ENCODE measurements around the gene GRAMD1C. TPM values are rescaled to one million over a fixed set of nuclear protein-coding genes. Genes with fewer than 3 reads are reported as not detected.
A peak's percentile ranks its signal among the peaks of the same experiment; 100 is the strongest.

GRAMD1C gene
- total RNA-seq, 1 donor from 2014 or later, result 2.0 TPM

- DNase-seq (ENCODE audit: low read depth), result no peak
- Histone ChIP-seq H3K27me3 (ENCODE audit: control insufficient read depth, insufficient read depth, low read length) (no peaks in the 10 kb centered on the region), H3K4me3 (ENCODE audit: low read depth, low read length) (no peak overlapping the region), H3K36me3 (ENCODE audit: control insufficient read depth, insufficient read depth, low read length) (no peaks in the 10 kb centered on the region)
- TF ChIP-seq, protein P1, sequence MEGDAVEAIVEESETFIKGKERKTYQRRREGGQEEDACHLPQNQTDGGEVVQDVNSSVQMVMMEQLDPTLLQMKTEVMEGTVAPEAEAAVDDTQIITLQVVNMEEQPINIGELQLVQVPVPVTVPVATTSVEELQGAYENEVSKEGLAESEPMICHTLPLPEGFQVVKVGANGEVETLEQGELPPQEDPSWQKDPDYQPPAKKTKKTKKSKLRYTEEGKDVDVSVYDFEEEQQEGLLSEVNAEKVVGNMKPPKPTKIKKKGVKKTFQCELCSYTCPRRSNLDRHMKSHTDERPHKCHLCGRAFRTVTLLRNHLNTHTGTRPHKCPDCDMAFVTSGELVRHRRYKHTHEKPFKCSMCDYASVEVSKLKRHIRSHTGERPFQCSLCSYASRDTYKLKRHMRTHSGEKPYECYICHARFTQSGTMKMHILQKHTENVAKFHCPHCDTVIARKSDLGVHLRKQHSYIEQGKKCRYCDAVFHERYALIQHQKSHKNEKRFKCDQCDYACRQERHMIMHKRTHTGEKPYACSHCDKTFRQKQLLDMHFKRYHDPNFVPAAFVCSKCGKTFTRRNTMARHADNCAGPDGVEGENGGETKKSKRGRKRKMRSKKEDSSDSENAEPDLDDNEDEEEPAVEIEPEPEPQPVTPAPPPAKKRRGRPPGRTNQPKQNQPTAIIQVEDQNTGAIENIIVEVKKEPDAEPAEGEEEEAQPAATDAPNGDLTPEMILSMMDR (IDR thresholded peaks at IDR 0.05; ENCODE audit: insufficient read depth, low read length, poor library complexity, severe bottlenecking), result no peak
These were observed 33.3 kb upstream of the GRAMD1C start for GRCh38 chr3:113805249-113805648.

DNA sequence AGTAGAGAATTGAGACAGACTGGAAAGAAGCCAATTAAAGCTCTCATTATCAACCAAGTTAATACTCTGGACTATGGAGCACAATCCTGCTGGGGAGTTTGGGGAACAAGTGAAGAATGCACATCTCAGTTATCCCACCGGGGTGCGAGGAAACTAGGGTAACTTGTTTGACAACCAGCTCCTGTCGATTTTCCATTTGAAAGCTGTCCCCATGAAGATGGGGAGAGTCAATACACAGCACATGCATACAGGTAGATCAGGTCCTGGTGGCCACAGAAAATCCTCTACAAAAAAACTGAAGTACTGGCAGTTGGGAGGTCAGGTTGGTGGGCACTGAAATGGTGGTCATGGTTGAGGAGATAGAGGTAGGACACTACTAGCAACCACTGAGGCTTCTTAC, 25.7 kb upstream of the GRAMD1C start:
- H3K36me3 ChIP-seq (ENCODE audit: control insufficient read depth, insufficient read depth, low read length), result no peaks in the 10 kb centered on the region
- TF ChIP-seq, protein P1 (IDR thresholded peaks at IDR 0.05; ENCODE audit: insufficient read depth, low read length, poor library complexity, severe bottlenecking), result no peak

DNA sequence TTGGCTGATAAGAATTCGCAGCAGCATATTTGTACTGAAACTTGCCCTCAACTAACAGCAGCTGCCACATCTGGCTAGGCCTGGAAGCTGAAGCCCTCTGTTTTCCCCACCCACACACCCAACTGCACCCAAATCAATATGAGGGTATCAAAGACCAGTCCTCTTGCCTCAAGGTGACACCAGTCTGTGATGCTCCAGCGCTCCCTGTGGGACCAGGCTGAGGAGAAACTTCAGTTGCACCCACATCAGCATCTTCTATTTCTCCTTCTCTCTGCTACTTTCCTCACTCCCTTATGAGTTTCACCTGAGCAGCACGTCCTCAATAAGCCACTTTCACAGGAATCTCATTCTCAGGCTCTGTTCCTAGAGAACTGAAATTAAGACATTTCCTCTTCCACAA, 18.7 kb upstream of the GRAMD1C start:
- H3K36me3 ChIP-seq (ENCODE audit: control insufficient read depth, insufficient read depth, low read length), result no peaks in the 10 kb centered on the region
- no peak for DNase-seq (ENCODE audit: low read depth)
- no peaks in the 10 kb centered on the region for H3K27me3 ChIP-seq (ENCODE audit: control insufficient read depth, insufficient read depth, low read length)
- no peak overlapping the region for H3K4me3 ChIP-seq (ENCODE audit: low read depth, low read length)
- TF ChIP-seq, protein P1 (IDR thresholded peaks at IDR 0.05; ENCODE audit: insufficient read depth, low read length, poor library complexity, severe bottlenecking), result no peak

More for the DNA sequence above, 25.7 kb upstream of the GRAMD1C start:
- Histone ChIP-seq H3K27me3 (ENCODE audit: control insufficient read depth, insufficient read depth, low read length) (no peaks in the 10 kb centered on the region), H3K4me3 (ENCODE audit: low read depth, low read length) (no peak overlapping the region)
- DNase-seq (ENCODE audit: low read depth), result no peak

DNA sequence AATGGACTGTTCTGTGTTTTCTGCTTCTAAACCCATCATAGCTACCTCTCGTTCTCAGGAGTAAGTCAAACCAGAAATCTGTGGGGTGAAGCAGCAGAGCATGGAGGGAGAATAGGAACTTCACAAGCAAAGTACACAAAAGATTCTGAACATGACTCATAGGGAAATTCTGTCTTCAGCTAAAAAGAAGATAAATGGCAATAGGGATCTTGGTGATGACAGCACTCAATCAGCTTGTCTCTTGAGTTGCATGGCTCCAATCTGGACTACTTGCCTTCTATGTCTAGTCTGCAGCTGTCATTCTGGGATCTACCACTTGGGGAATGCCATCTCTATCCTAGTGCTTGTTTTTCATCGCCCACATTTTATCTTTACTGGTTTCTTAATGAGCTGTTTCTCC, 13.5 kb upstream of the GRAMD1C start:
- TF ChIP-seq, protein P1 (IDR thresholded peaks at IDR 0.05; ENCODE audit: insufficient read depth, low read length, poor library complexity, severe bottlenecking), result peak; percentile 30
- peak; percentile 52 for DNase-seq (ENCODE audit: low read depth)
- H3K36me3 ChIP-seq (ENCODE audit: control insufficient read depth, insufficient read depth, low read length), result no peaks in the 10 kb centered on the region
- H3K4me3 ChIP-seq (ENCODE audit: low read depth, low read length), result no peak overlapping the region
- H3K27me3 ChIP-seq (ENCODE audit: control insufficient read depth, insufficient read depth, low read length), result no peaks in the 10 kb centered on the region

GRCh38 chr3:113828600-113828999, 10.0 kb upstream of the GRAMD1C start:
- no peak for DNase-seq (ENCODE audit: low read depth)
- TF ChIP-seq, protein P1 (IDR thresholded peaks at IDR 0.05; ENCODE audit: insufficient read depth, low read length, poor library complexity, severe bottlenecking), result no peak
- Histone ChIP-seq H3K4me3 (ENCODE audit: low read depth, low read length) (no peak overlapping the region), H3K27me3 (ENCODE audit: control insufficient read depth, insufficient read depth, low read length) (no peaks in the 10 kb centered on the region), H3K36me3 (ENCODE audit: control insufficient read depth, insufficient read depth, low read length) (no peaks in the 10 kb centered on the region)

DNA sequence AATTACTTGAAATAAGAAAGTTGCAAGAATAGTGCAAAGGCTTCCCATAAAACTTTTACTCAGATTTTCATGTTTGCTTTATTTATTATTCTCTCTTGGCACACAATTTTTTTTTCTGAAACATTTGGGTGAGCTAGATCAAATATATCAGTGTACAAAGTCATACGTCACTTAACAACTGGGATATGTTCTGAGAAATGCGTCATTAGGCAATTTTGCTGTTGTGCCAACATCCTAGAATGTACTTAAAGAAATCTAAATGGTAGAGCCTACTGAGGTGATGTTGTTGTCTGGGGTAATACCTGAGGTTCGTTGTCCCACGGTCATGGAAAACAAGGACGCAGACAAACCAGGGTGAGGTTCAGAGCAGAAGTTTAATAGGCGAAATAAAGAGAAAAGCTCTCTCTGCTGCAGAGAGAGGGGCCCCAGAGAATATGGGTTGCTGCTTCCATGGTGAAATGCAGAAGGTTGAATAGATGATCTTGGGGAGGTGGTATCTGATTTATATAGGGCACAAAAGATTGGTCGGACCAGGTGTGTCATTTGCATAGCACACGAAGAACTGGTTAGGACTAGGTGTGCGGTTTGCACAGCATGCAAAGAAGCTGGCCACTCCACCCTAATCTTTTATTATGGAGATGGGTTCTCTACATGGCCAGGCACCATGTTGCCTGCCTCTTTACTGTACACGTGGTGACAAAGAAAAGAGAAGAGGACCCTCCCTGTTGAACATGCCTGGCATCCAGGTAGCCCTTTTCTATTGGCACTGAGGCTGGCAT, 8.8 kb upstream of the GRAMD1C start:
- no peak for DNase-seq (ENCODE audit: low read depth)
- TF ChIP-seq, protein P1 (IDR thresholded peaks at IDR 0.05; ENCODE audit: insufficient read depth, low read length, poor library complexity, severe bottlenecking), result no peak
- H3K36me3 ChIP-seq (ENCODE audit: control insufficient read depth, insufficient read depth, low read length), result no peaks in the 10 kb centered on the region
- H3K4me3 ChIP-seq (ENCODE audit: low read depth, low read length), result no peak overlapping the region
- no peaks in the 10 kb centered on the region for H3K27me3 ChIP-seq (ENCODE audit: control insufficient read depth, insufficient read depth, low read length)

Data from kidney epithelial cell (primary cell).